ENCODE data around the gene ANKRD11. TPM values are rescaled to one million over a fixed set of nuclear protein-coding genes. Genes with fewer than 3 reads are reported as not detected.

Gene ANKRD11
- total RNA-seq, 2 donors from 2014 or later = 118 to 159 TPM

DNA sequence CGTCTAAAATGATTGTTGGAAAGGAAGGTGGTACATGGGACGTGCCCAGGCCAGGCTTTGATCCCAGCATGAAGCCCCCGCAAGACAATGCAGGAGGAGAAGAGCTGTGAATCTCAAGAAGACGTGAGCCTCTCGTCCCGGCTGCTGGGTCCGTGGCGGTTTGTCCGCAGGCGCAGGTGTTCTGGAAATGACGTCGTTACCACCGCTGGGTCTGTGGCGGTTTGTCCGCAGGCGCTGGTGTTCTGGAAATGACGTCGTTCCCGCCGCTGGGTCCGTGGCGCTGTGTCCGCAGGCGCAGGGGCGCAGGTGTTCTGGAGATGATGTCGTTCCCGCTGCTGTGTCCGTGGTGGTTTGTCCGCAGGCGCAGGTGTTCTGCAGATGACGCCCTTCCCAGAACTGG lies 31.9 kb upstream of the ANKRD11 start:
- H3K9me3 Mint-ChIP-seq = no peaks in the 10 kb centered on the region
- Histone ChIP-seq H3K9me3 (ENCODE audit: control insufficient read depth, low read length) (no peaks in the 10 kb centered on the region), H3K4me3 (ENCODE audit: low read length) (no peak overlapping the region), H3K4me1 (ENCODE audit: control insufficient read depth, insufficient read depth, low read length) (no peaks in the 10 kb centered on the region), H3K36me3 (ENCODE audit: control insufficient read depth, insufficient read depth, low read length) (peaks cover 86% of the 10 kb centered on the region), H3K9ac (ENCODE audit: extremely low read depth, low read length, poor library complexity, severe bottlenecking) (no peak overlapping the region), H3K27ac (ENCODE audit: low read depth, low read length) (no peak overlapping the region), H3K27me3 (ENCODE audit: control insufficient read depth, insufficient read depth, low read length, poor library complexity, severe bottlenecking) (no peaks in the 10 kb centered on the region)
- no peaks in the 10 kb centered on the region for H3K27me3 Mint-ChIP-seq (ENCODE audit: insufficient read depth)
- TF ChIP-seq, protein P1, sequence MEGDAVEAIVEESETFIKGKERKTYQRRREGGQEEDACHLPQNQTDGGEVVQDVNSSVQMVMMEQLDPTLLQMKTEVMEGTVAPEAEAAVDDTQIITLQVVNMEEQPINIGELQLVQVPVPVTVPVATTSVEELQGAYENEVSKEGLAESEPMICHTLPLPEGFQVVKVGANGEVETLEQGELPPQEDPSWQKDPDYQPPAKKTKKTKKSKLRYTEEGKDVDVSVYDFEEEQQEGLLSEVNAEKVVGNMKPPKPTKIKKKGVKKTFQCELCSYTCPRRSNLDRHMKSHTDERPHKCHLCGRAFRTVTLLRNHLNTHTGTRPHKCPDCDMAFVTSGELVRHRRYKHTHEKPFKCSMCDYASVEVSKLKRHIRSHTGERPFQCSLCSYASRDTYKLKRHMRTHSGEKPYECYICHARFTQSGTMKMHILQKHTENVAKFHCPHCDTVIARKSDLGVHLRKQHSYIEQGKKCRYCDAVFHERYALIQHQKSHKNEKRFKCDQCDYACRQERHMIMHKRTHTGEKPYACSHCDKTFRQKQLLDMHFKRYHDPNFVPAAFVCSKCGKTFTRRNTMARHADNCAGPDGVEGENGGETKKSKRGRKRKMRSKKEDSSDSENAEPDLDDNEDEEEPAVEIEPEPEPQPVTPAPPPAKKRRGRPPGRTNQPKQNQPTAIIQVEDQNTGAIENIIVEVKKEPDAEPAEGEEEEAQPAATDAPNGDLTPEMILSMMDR (conservative IDR thresholded peaks at IDR 0.05) = no peak
- H3K4me3 Mint-ChIP-seq = no peak overlapping the region
- no peak overlapping the region for H3K27ac Mint-ChIP-seq
- no peaks in the 10 kb centered on the region for H3K4me1 Mint-ChIP-seq
- DNase-seq = peak; percentile 73
- peaks cover 90% of the 10 kb centered on the region for H3K36me3 Mint-ChIP-seq (ENCODE audit: low read depth)
- 92 to 96% methylated on average over 19 to 31 of the region's 31 CpGs for WGBS, 2 experiments (ENCODE audit: insufficient coverage in 1 of 2, insufficient read length in 1 of 2)

GRCh38 chr16:89519881-89520280 lies 29.5 kb upstream of the ANKRD11 start:
- Histone ChIP-seq H3K9me3 (ENCODE audit: control insufficient read depth, low read length) (no peaks in the 10 kb centered on the region), H3K27me3 (ENCODE audit: control insufficient read depth, insufficient read depth, low read length, poor library complexity, severe bottlenecking) (no peaks in the 10 kb centered on the region), H3K4me3 (ENCODE audit: low read length) (no peak overlapping the region), H3K9ac (ENCODE audit: extremely low read depth, low read length, poor library complexity, severe bottlenecking) (no peak overlapping the region), H3K27ac (ENCODE audit: low read depth, low read length) (no peak overlapping the region), H3K4me1 (ENCODE audit: control insufficient read depth, insufficient read depth, low read length) (no peaks in the 10 kb centered on the region), H3K36me3 (ENCODE audit: control insufficient read depth, insufficient read depth, low read length) (peaks cover 77% of the 10 kb centered on the region)
- Mint-ChIP-seq H3K36me3 (ENCODE audit: low read depth) (peaks cover 83% of the 10 kb centered on the region), H3K9me3 (no peaks in the 10 kb centered on the region), H3K27ac (no peak overlapping the region), H3K27me3 (ENCODE audit: insufficient read depth) (no peaks in the 10 kb centered on the region), H3K4me1 (no peaks in the 10 kb centered on the region), H3K4me3 (no peak overlapping the region)
- WGBS, 2 experiments (ENCODE audit: insufficient coverage in 1 of 2, insufficient read length in 1 of 2) = 91 to 92% methylated on average over 13 to 15 of the region's 15 CpGs
- no peak for DNase-seq
- TF ChIP-seq, protein P1 (conservative IDR thresholded peaks at IDR 0.05) = no peak

DNA sequence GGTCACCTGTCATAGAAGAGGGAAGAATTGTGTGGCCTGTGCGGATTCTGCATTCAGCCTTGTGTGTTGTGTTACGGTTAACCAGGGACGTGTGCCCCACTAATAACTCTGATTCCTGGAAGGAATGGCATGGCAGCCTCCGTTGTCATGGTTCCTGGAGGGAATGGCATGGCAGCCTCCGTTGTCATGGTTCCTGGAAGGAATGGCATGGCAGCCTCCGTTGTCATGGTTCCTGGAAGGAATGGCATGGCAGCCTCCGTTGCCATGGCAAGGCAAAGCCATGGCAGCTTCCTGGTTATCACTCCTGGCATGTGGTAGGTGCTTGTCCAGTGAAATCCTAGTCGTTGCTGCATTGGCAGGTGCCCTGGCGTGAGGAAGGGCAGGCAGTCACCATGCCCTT lies 26.8 kb upstream of the ANKRD11 start:
- WGBS, 2 experiments (ENCODE audit: insufficient coverage in 1 of 2, insufficient read length in 1 of 2) = 77 to 85% methylated on average over 7 to 9 of the region's 9 CpGs
- Histone ChIP-seq H3K9me3 (ENCODE audit: control insufficient read depth, low read length) (no peaks in the 10 kb centered on the region), H3K9ac (ENCODE audit: extremely low read depth, low read length, poor library complexity, severe bottlenecking) (no peak overlapping the region), H3K36me3 (ENCODE audit: control insufficient read depth, insufficient read depth, low read length) (peaks cover 72% of the 10 kb centered on the region), H3K4me3 (ENCODE audit: low read length) (no peak overlapping the region), H3K27me3 (ENCODE audit: control insufficient read depth, insufficient read depth, low read length, poor library complexity, severe bottlenecking) (no peaks in the 10 kb centered on the region), H3K27ac (ENCODE audit: low read depth, low read length) (peak overlapping the region; percentile 81), H3K4me1 (ENCODE audit: control insufficient read depth, insufficient read depth, low read length) (no peaks in the 10 kb centered on the region)
- Mint-ChIP-seq H3K4me1 (no peaks in the 10 kb centered on the region), H3K27ac (no peak overlapping the region), H3K36me3 (ENCODE audit: low read depth) (peaks cover 74% of the 10 kb centered on the region), H3K9me3 (no peaks in the 10 kb centered on the region), H3K27me3 (ENCODE audit: insufficient read depth) (no peaks in the 10 kb centered on the region), H3K4me3 (no peak overlapping the region)
- TF ChIP-seq, protein P1 (conservative IDR thresholded peaks at IDR 0.05) = no peak
- DNase-seq = no peak

Data from endodermal cell (in vitro differentiated cells).